ENCODE results near the gene TBC1D1.

The TBC1D1 gene

GRCh38 chr4:38178392-38178995, 287.6 kb downstream of the TBC1D1 start:
- DNase-seq, result no peak

- DNase-seq, result peak; percentile 56
Measured at GRCh38 chr4:38179690-38180377, 288.9 kb downstream of the TBC1D1 start.

- no peak for DNase-seq
Measured at GRCh38 chr4:38180456-38180855, 289.6 kb downstream of the TBC1D1 start.

GRCh38 chr4:38181286-38181685, 290.4 kb downstream of the TBC1D1 start:
- DNase-seq, result no peak

- no peak for DNase-seq
Measured at GRCh38 chr4:38182334-38182998, 291.6 kb downstream of the TBC1D1 start.

- no peak for DNase-seq
Measured at GRCh38 chr4:38184404-38184803, 293.5 kb downstream of the TBC1D1 start.

GRCh38 chr4:38185406-38186144, 294.7 kb downstream of the TBC1D1 start:
- no peak for DNase-seq

- no peak for DNase-seq
Measured at GRCh38 chr4:38188136-38188535, 297.3 kb downstream of the TBC1D1 start.

GRCh38 chr4:38188631-38189101, 297.8 kb downstream of the TBC1D1 start:
- DNase-seq, result no peak
